Measurements from ENCODE around the gene CENPC. TPM values are rescaled to one million over a fixed set of nuclear protein-coding genes. Genes with fewer than 3 reads are reported as not detected.

CENPC gene
- total and polyA plus RNA-seq, 7 donors = 4.9 to 30.0 (median 20.6) TPM

- Histone ChIP-seq H3K36me3 (no peaks in the 10 kb centered on the region), H3K27ac (no peak overlapping the region), H3K9me3 (no peaks in the 10 kb centered on the region), H3K27me3 (no peaks in the 10 kb centered on the region), H3K4me3 (no peak overlapping the region), H3K4me1 (no peaks in the 10 kb centered on the region)
- DNase-seq = no peak
- TF ChIP-seq EP300 (IDR thresholded peaks at IDR 0.05) = no peak
- no peak for TF ChIP-seq POLR2AphosphoS5 (IDR thresholded peaks at IDR 0.05)
- TF ChIP-seq CTCF (IDR thresholded peaks at IDR 0.05) = no peak
- TF ChIP-seq POLR2A (IDR thresholded peaks at IDR 0.05) = no peak
- WGBS, 2 donors = 56 to 78% methylated on average over 8 of the region's 8 CpGs
- intact Hi-C loops (cut with DNase I) = no loop called here
Observed at GRCh38 chr4:67581208-67581857, 36.0 kb upstream of the CENPC start.

GRCh38 chr4:67580577-67580976 is 35.3 kb upstream of the CENPC start:
- no peaks in the 10 kb centered on the region for H3K36me3 ChIP-seq
- WGBS, 2 donors = 89 to 92% methylated on average over 3 of the region's 3 CpGs
- intact Hi-C loops (cut with DNase I) = no loop called here

GRCh38 chr4:67576538-67576937 is 31.2 kb upstream of the CENPC start:
- Histone ChIP-seq H3K27ac (no peak overlapping the region), H3K9me3 (no peaks in the 10 kb centered on the region), H3K36me3 (no peaks in the 10 kb centered on the region), H3K27me3 (no peaks in the 10 kb centered on the region), H3K4me3 (no peak overlapping the region), H3K4me1 (no peaks in the 10 kb centered on the region)
- TF ChIP-seq POLR2A (IDR thresholded peaks at IDR 0.05) (no peak), POLR2AphosphoS5 (IDR thresholded peaks at IDR 0.05) (no peak), EP300 (IDR thresholded peaks at IDR 0.05) (no peak), CTCF (IDR thresholded peaks at IDR 0.05) (no peak)
- 86 to 98% methylated on average over 1 of the region's 1 CpG for WGBS, 2 donors
- intact Hi-C loops (cut with DNase I) = no loop called here
- no peak for DNase-seq

More at GRCh38 chr4:67580577-67580976, 35.3 kb upstream of the CENPC start:
- TF ChIP-seq CTCF (IDR thresholded peaks at IDR 0.05) (no peak), POLR2A (IDR thresholded peaks at IDR 0.05) (no peak), EP300 (IDR thresholded peaks at IDR 0.05) (no peak), POLR2AphosphoS5 (IDR thresholded peaks at IDR 0.05) (no peak)
- H3K27ac ChIP-seq = no peak overlapping the region
- DNase-seq = no peak
- no peaks in the 10 kb centered on the region for H3K9me3 ChIP-seq
- no peaks in the 10 kb centered on the region for H3K27me3 ChIP-seq
- H3K4me3 ChIP-seq = no peak overlapping the region
- H3K4me1 ChIP-seq = no peaks in the 10 kb centered on the region

DNA sequence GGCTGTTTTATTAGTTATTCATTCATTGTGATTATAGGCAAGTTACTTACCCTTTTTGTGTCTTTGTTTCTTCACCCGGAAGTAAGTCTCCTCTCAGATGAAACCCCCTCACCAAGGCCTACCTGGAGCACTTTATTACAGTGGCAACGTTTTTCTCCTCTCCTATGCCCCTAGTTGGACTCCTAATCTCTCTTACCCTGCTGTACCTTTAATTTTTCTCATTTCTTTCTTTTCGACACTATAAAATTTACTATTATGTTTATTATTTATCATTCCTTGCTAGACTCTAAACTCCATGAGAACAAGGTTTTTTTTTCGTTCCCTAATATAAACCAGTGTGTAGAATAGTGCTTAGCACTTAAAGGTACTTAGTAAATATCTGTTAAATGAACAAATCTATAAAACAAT is 30.8 kb upstream of the CENPC start:
- no peaks in the 10 kb centered on the region for H3K4me1 ChIP-seq
- H3K27ac ChIP-seq = no peak overlapping the region
- intact Hi-C loops (cut with DNase I) = no loop called here
- no peak for DNase-seq
- 72 to 75% methylated on average over 4 of the region's 4 CpGs for WGBS, 2 donors
- H3K9me3 ChIP-seq = no peaks in the 10 kb centered on the region
- no peak for TF ChIP-seq CTCF (IDR thresholded peaks at IDR 0.05)
- TF ChIP-seq POLR2AphosphoS5 (IDR thresholded peaks at IDR 0.05) = no peak
- no peak for TF ChIP-seq EP300 (IDR thresholded peaks at IDR 0.05)
- TF ChIP-seq POLR2A (IDR thresholded peaks at IDR 0.05) = no peak
- no peaks in the 10 kb centered on the region for H3K36me3 ChIP-seq
- H3K4me3 ChIP-seq = no peak overlapping the region
- H3K27me3 ChIP-seq = no peaks in the 10 kb centered on the region

Data from sigmoid colon (tissue), 7 donors.